MCF 10A (cell line): ENCODE measurements around the gene COPA. TPM values are rescaled to one million over a fixed set of nuclear protein-coding genes. Genes with fewer than 3 reads are reported as not detected.

Experiments
- BruUV-seq: library from RNA; stranded (reverse); fragments of 400-500 nt; replicated peaks from 2 replicates; lab custom pipeline; 2021; lab: Mats Ljungman, UMichigan
- CTCF ChIA-PET: fragments of 300-600 bp; sonication (Branson Sonifier 250); formaldehyde crosslinking; extraction: SDS; loops from one replicate; lab custom pipeline; 2021; ENCODE audit warnings: antibody characterized with exemption, inconsistent platforms; lab: Yijun Ruan, JAX
- POLR2A ChIA-PET: fragments of 300-600, 350-650 bp; sonication (Branson Sonifier 250); formaldehyde crosslinking; extraction: SDS; loops from one replicate; lab custom pipeline; 2020; ENCODE audit warnings: antibody characterized with exemption, inconsistent platforms; lab: Yijun Ruan, JAX
- DNase-seq: peaks from one replicate; pipeline ENCODE4 v3.0.0-alpha.2; 2018; ENCODE audit not compliant: unreplicated experiment
- H3K27ac Mint-ChIP-seq: one replicate; pipeline ENCODE4 v1.8.0; 2022; ENCODE audit warnings: mild to moderate bottlenecking, low read depth, mixed read lengths; ENCODE audit not compliant: unreplicated experiment
- H3K27me3 Mint-ChIP-seq: one replicate; pipeline ENCODE4 v1.8.0; 2022; ENCODE audit warnings: mixed read lengths; ENCODE audit not compliant: insufficient read depth, unreplicated experiment
- H3K36me3 Mint-ChIP-seq: one replicate; pipeline ENCODE4 v1.8.0; 2022; ENCODE audit warnings: mild to moderate bottlenecking, moderate library complexity, mixed read lengths; ENCODE audit not compliant: insufficient read depth, unreplicated experiment
- H3K4me1 Mint-ChIP-seq: one replicate; pipeline ENCODE4 v1.8.0; 2022; ENCODE audit warnings: mixed read lengths; ENCODE audit not compliant: insufficient read depth, unreplicated experiment
- H3K4me3 Mint-ChIP-seq: one replicate; pipeline ENCODE4 v1.8.0; 2022; ENCODE audit warnings: mild to moderate bottlenecking, moderate library complexity, mixed read lengths; ENCODE audit not compliant: unreplicated experiment
- H3K9me3 Mint-ChIP-seq: one replicate; pipeline ENCODE4 v1.8.0; 2022; ENCODE audit warnings: mixed read lengths; ENCODE audit not compliant: unreplicated experiment
- intact Hi-C: fragments of 100-400 bp; cut with micrococcal nuclease; formaldehyde crosslinking; loops from 2 replicates; pipeline ENCODE4 v1.14.1; 2022
- total RNA-seq: library from RNA; stranded (reverse); gene quantifications from 2 replicates; pipeline ENCODE4 v1.2.3, GENCODE V29; 2022
- TF ChIP-seq, protein P1 (sequence below): fragments of 200-600 bp; IDR thresholded peaks from one replicate; pipeline ENCODE4 v1.8.0; 2022; ENCODE audit warnings: antibody characterized with exemption, mild to moderate bottlenecking; ENCODE audit not compliant: unreplicated experiment

Gene COPA
- total RNA-seq, 1 experiment from 2014 or later, result 273 TPM

- DNase-seq, result peak; percentile 87
- CTCF ChIA-PET, result interaction anchor here (0.6 to 12.2 kb wide), 19 partner anchors 9 to 175 kb away, joined by 3 to 133 read pairs (median 4); partner anchors contain the start of gene PEX19
Measured at GRCh38 chr1:160260406-160261382, 82.4 kb downstream of the COPA start.

GRCh38 chr1:160258177-160258798 lies 84.8 kb downstream of the COPA start:
- no peaks in the 10 kb centered on the region for H3K27me3 Mint-ChIP-seq
- TF ChIP-seq, protein P1, sequence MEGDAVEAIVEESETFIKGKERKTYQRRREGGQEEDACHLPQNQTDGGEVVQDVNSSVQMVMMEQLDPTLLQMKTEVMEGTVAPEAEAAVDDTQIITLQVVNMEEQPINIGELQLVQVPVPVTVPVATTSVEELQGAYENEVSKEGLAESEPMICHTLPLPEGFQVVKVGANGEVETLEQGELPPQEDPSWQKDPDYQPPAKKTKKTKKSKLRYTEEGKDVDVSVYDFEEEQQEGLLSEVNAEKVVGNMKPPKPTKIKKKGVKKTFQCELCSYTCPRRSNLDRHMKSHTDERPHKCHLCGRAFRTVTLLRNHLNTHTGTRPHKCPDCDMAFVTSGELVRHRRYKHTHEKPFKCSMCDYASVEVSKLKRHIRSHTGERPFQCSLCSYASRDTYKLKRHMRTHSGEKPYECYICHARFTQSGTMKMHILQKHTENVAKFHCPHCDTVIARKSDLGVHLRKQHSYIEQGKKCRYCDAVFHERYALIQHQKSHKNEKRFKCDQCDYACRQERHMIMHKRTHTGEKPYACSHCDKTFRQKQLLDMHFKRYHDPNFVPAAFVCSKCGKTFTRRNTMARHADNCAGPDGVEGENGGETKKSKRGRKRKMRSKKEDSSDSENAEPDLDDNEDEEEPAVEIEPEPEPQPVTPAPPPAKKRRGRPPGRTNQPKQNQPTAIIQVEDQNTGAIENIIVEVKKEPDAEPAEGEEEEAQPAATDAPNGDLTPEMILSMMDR, result no peak
- peaks cover 66% of the 10 kb centered on the region for H3K36me3 Mint-ChIP-seq
- H3K4me1 Mint-ChIP-seq, result peaks cover 33% of the 10 kb centered on the region
- intact Hi-C loops, result no loop called here
- no TSS peak for BruUV-seq
- CTCF ChIA-PET, result interaction anchor here (0.7 to 12.2 kb wide), 10 partner anchors 9 to 333 kb away, joined by 3 to 133 read pairs (median 4); partner anchors contain the start of gene TAGLN2
- no peak overlapping the region for H3K27ac Mint-ChIP-seq
- no peak overlapping the region for H3K4me3 Mint-ChIP-seq
- no peaks in the 10 kb centered on the region for H3K9me3 Mint-ChIP-seq
- DNase-seq, result no peak
- POLR2A ChIA-PET, result interaction anchor here (0.6 to 9.8 kb wide), 8 partner anchors 15 to 226 kb away, joined by 3 to 247 read pairs (median 6); partner anchors contain the start of genes PEA15, PEX19 and PIGM

More at GRCh38 chr1:160260406-160261382, 82.4 kb downstream of the COPA start:
- Mint-ChIP-seq H3K4me3 (peak overlapping the region; percentile 97), H3K27ac (peak overlapping the region; percentile 100), H3K9me3 (no peaks in the 10 kb centered on the region), H3K27me3 (no peaks in the 10 kb centered on the region), H3K36me3 (peaks cover 43% of the 10 kb centered on the region), H3K4me1 (peaks cover 33% of the 10 kb centered on the region)
- TF ChIP-seq, protein P1, result no peak
- intact Hi-C loops, result no loop called here
- POLR2A ChIA-PET, result interaction anchor here (0.6 to 9.8 kb wide), 42 partner anchors 9 to 1227 kb away, joined by 3 to 247 read pairs (median 5); partner anchors contain the start of genes F11R, IGSF8, PEA15 and PEX19
- no TSS peak for BruUV-seq

DNA sequence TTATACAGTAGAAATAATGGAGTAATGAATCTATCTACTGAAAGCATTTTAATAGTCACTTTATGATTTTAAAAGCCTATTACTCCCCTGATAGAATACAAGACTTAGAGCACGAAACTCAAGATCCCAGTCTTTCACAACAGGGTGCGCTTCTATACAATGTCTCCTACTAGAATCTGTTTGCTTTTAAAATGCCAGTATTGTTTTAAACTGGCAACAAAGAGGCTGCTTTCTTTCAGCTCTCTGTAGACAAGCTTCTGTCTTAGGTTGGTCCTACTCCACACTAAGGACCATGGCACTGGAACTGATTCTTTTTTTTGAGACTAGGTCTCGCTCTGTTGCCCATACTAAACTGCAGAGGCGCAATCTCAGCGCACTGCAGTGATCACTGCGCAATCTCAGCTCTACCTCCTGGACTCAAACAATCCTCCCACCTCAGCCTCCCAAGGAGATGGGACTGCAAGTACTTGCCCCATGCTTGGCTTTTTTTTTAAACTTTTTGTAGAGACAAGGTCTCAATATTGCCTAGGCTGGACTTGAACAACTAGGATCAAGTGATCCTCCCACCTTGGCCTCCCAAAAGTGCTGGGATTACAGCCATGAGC lies 85.5 kb downstream of the COPA start:
- BruUV-seq, result no TSS peak
- ChIA-PET CTCF (interaction anchor here (0.6 to 12.2 kb wide), 17 partner anchors 8 to 968 kb away, joined by 3 to 133 read pairs (median 5); partner anchors contain the start of gene TOMM40L), POLR2A (interaction anchor here (0.6 to 2.3 kb wide), 17 partner anchors 20 to 1242 kb away, joined by 3 to 28 read pairs (median 3); partner anchors contain the start of genes PEA15 and PEX19)
- H3K4me1 Mint-ChIP-seq, result peaks cover 35% of the 10 kb centered on the region
- TF ChIP-seq, protein P1, result no peak
- H3K27ac Mint-ChIP-seq, result no peak overlapping the region
- peaks cover 72% of the 10 kb centered on the region for H3K36me3 Mint-ChIP-seq
- no peaks in the 10 kb centered on the region for H3K9me3 Mint-ChIP-seq
- intact Hi-C loops, result no loop called here
- no peak for DNase-seq
- no peak overlapping the region for H3K4me3 Mint-ChIP-seq
- H3K27me3 Mint-ChIP-seq, result no peaks in the 10 kb centered on the region
